ENCODE results near the gene TFDP2. TPM values are rescaled to one million over a fixed set of nuclear protein-coding genes. Genes with fewer than 3 reads are reported as not detected.
A peak's percentile ranks its signal among the peaks of the same experiment; 100 is the strongest.

Gene TFDP2
- total and polyA plus RNA-seq, 9 of the 15 experiments (the other 6 are each of a cell fraction or from before 2014, with no cell fraction given) = 95.6 to 179 (median 126) TPM

DNA sequence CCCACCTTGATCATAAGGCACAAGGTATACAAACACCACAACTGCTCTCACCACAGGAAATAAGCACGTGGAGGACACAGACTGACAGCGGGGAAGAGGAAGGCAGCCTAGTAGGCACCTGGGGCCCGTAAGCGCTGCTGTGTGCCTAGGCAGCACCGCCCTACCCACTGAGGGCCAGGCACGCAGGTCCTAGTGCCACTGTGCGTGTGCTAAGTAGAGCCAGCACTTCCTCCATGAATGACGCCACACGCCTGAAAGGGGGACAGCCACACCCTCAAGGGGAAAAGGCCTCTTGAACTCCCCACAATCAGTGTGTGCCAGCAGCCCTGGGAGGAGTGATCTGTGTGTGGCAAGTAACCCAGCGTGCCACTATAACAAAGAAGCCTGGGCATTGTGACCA, 199.9 kb downstream of the TFDP2 start (continued):
- TF ChIP-seq POLR2G (IDR thresholded peaks at IDR 0.05; ENCODE audit: low read depth, low read length) (peak; percentile 71), GABPB1 (CRISPR knock-in tag; IDR thresholded peaks at IDR 0.05) (no peak), RBM22 (IDR thresholded peaks at IDR 0.05; ENCODE audit: low read depth, low read length, poor library complexity, severe bottlenecking) (peak; percentile 77), ZKSCAN1 (IDR thresholded peaks at IDR 0.05; ENCODE audit: low read depth, low read length) (no peak), UBTF (IDR thresholded peaks at IDR 0.05; ENCODE audit: borderline replicate concordance in 1 of 2, low read depth in 2 of 2, low read length in 2 of 2) (no peak), SMARCC2 (IDR thresholded peaks at IDR 0.05; ENCODE audit: low read depth) (no peak), YY1 (IDR thresholded peaks at IDR 0.05; ENCODE audit: borderline replicate concordance in 1 of 3, control insufficient read depth in 1 of 3, extremely low read depth in 1 of 3, insufficient read depth in 3 of 3, insufficient read length in 1 of 3, insufficient replicate concordance in 2 of 3, low read depth in 1 of 3, low read length in 2 of 3) (no peak), POLR2B (IDR thresholded peaks at IDR 0.05; ENCODE audit: low read depth, partially characterized antibody) (peak; percentile 11), ZNF584 (CRISPR knock-in tag; IDR thresholded peaks at IDR 0.05; ENCODE audit: low read depth) (no peak), SOX6 (IDR thresholded peaks at IDR 0.05) (no peak), PTRF (tag; IDR thresholded peaks at IDR 0.05) (no peak)

All from K562 (cell line).